GM20000 (cell line): ENCODE results near the gene MICAL2.

Experiments
- DNase-seq: peaks from one replicate; pipeline ENCODE4 v3.0.0; 2012; ENCODE audit warnings: low spot score
- CTCF ChIP-seq: IDR thresholded peaks from 2 replicates; pipeline ENCODE4 v1.5.1; 2012; ENCODE audit warnings: mild to moderate bottlenecking, control low read depth; ENCODE audit errors: extremely low read depth, missing control alignments

MICAL2 gene

GRCh38 chr11:12212821-12213185, 102.4 kb downstream of the MICAL2 start:
- no peak for DNase-seq
- no peak for TF ChIP-seq CTCF

GRCh38 chr11:12213883-12214282, 103.5 kb downstream of the MICAL2 start:
- TF ChIP-seq CTCF, result no peak
- DNase-seq, result no peak

GRCh38 chr11:12214751-12215150, 104.4 kb downstream of the MICAL2 start:
- no peak for TF ChIP-seq CTCF
- DNase-seq, result no peak

GRCh38 chr11:12215181-12215593, 104.8 kb downstream of the MICAL2 start:
- no peak for DNase-seq
- TF ChIP-seq CTCF, result no peak

DNA sequence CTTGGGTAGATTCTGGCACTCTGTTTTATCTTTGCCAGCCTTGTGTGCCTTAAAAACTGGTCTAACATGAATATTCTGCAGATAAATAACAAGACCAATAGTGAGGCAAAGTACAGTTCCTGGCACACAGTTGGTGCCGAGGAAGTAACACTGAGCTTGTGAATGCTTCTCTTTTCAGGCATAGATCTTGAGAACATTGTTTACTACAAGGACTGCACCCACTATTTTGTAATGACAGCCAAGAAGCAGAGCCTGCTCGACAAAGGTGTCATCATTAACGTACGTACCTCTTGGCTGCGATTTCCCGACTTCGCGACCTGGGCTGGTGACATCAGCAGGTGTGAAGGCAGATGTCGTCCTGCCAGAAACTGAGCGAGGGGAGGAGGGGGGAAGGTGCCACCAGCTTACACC, 105.7 kb downstream of the MICAL2 start:
- no peak for TF ChIP-seq CTCF
- no peak for DNase-seq

DNA sequence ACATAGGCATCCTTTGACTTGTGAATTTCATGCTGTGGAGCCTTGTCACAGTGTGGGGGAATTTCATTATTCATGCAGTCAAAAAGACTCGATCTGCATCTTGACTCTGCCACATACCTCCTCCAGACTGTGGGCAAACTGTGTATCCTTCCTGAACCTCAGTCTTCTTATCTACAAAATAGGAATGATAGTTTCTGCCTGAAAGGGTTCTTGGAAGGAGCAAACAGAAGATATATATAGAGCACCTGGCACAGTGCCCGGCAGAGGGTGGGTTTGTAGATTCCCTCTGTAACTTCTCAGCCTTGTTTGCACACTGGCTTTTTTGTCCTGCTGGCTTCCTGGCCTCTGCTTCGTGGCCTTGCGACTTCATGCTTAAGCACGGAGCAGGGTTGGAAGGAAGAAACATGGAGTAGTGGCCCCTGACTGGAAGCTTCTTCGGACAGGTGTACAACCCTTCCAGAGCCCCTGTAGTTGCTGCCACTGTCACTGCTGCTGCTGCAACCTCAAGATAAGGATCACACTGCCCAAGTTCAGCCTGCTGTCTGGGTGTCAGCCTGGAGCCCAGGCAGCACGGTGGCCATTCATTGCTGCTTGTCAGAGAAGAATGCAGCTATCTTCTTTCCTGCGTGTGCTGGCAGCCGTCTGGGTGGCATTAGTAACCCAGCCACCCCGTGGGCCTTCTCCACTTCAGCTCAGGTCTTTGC, 106.4 kb downstream of the MICAL2 start:
- no peak for DNase-seq
- no peak for TF ChIP-seq CTCF

DNA sequence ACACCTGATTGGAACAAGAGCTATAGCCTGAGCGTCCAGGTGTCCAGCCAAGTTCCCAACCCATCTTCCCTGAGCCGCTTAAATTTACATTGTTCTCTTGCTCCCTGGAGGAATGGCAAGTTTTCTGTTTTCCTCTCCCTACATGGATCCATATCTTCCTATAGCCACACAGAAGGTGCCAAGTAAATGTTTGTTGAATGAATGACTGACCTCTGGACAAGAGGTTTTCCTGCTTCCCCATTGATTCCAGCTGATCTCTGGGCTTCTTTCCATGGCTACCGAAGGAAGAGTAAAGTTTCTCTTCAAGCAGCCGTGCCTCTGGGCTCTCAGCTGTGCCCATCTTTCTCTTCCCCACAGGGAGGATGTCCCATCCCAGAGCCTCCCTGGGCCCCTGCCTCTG, 107.5 kb downstream of the MICAL2 start:
- TF ChIP-seq CTCF, result no peak

More for the DNA sequence above, 107.5 kb downstream of the MICAL2 start:
- no peak for DNase-seq
